GM19043 (cell line): ENCODE data around the gene TBX18.

Experiments
- ATAC-seq: cut with Tn5 transposase; IDR thresholded peaks from one replicate; pipeline ENCODE4 v1.9.1; 2021; ENCODE audit warnings: low read depth; ENCODE audit not compliant: unreplicated experiment

TBX18 gene

GRCh38 chr6:84753173-84753572, 11.2 kb downstream of the TBX18 start:
- no peak for ATAC-seq

- ATAC-seq, result no peak
Measured at GRCh38 chr6:84752118-84752850, 12.1 kb downstream of the TBX18 start.

- no peak for ATAC-seq
Measured at GRCh38 chr6:84749181-84749580, 15.2 kb downstream of the TBX18 start.

GRCh38 chr6:84748376-84748775, 16.0 kb downstream of the TBX18 start:
- ATAC-seq, result no peak

GRCh38 chr6:84743616-84744015, 20.8 kb downstream of the TBX18 start:
- ATAC-seq, result no peak

GRCh38 chr6:84740385-84740784, 24.0 kb downstream of the TBX18 start:
- no peak for ATAC-seq

GRCh38 chr6:84739866-84740208, 24.6 kb downstream of the TBX18 start:
- no peak for ATAC-seq

GRCh38 chr6:84738996-84739865, 25.2 kb downstream of the TBX18 start:
- ATAC-seq, result no peak

- no peak for ATAC-seq
Measured at GRCh38 chr6:84733889-84734288, 30.5 kb downstream of the TBX18 start.

GRCh38 chr6:84731901-84732300, 32.5 kb downstream of the TBX18 start:
- ATAC-seq, result no peak

GRCh38 chr6:84731401-84731800, 33.0 kb downstream of the TBX18 start:
- ATAC-seq, result no peak

- no peak for ATAC-seq
Measured at GRCh38 chr6:84728602-84729001, 35.8 kb downstream of the TBX18 start.

GRCh38 chr6:84719152-84719551, 45.2 kb downstream of the TBX18 start:
- ATAC-seq, result no peak

- ATAC-seq, result no peak
Measured at GRCh38 chr6:84718038-84718955, 46.1 kb downstream of the TBX18 start.

GRCh38 chr6:84709121-84709520, 55.3 kb downstream of the TBX18 start:
- ATAC-seq, result no peak

- ATAC-seq, result no peak
Measured at GRCh38 chr6:84707171-84707570, 57.2 kb downstream of the TBX18 start.

GRCh38 chr6:84696166-84696565, 68.2 kb downstream of the TBX18 start:
- no peak for ATAC-seq

- ATAC-seq, result no peak
Measured at GRCh38 chr6:84691978-84692623, 72.3 kb downstream of the TBX18 start.

- no peak for ATAC-seq
Measured at GRCh38 chr6:84688141-84688873, 76.1 kb downstream of the TBX18 start.

GRCh38 chr6:84687431-84687830, 77.0 kb downstream of the TBX18 start:
- no peak for ATAC-seq
